Measurements from ENCODE around the gene NCF2.
A peak's percentile ranks its signal among the peaks of the same experiment; 100 is the strongest.

NCF2 gene

GRCh38 chr1:183582021-183582713 lies 8.1 kb downstream of the NCF2 start:
- DNase-seq: no peak

- DNase-seq: peak; percentile 25
These were observed 10.0 kb downstream of the NCF2 start for GRCh38 chr1:183580281-183580682.

- DNase-seq: no peak
These were observed 11.4 kb downstream of the NCF2 start for GRCh38 chr1:183578856-183579255.

GRCh38 chr1:183577897-183578465 lies 12.3 kb downstream of the NCF2 start:
- DNase-seq: no peak

- no peak for DNase-seq
These were observed 13.7 kb downstream of the NCF2 start for GRCh38 chr1:183576537-183576936.

GRCh38 chr1:183575606-183576005 lies 14.7 kb downstream of the NCF2 start:
- DNase-seq: no peak

- no peak for DNase-seq
These were observed 17.5 kb downstream of the NCF2 start for GRCh38 chr1:183572721-183573120.

GRCh38 chr1:183571678-183572268 lies 18.5 kb downstream of the NCF2 start:
- DNase-seq: no peak

GRCh38 chr1:183570451-183570850 lies 19.8 kb downstream of the NCF2 start:
- DNase-seq: no peak

GRCh38 chr1:183569801-183570200 lies 20.5 kb downstream of the NCF2 start:
- no peak for DNase-seq

- no peak for DNase-seq
These were observed 21.1 kb downstream of the NCF2 start for GRCh38 chr1:183569141-183569540.

GRCh38 chr1:183568176-183569021 lies 21.9 kb downstream of the NCF2 start:
- no peak for DNase-seq

GRCh38 chr1:183567584-183567983 lies 22.7 kb downstream of the NCF2 start:
- DNase-seq: no peak

GRCh38 chr1:183566026-183566425 lies 24.2 kb downstream of the NCF2 start:
- DNase-seq: no peak

- no peak for DNase-seq
These were observed 25.0 kb downstream of the NCF2 start for GRCh38 chr1:183565261-183565660.

- no peak for DNase-seq
These were observed 27.6 kb downstream of the NCF2 start for GRCh38 chr1:183562701-183563100.

- DNase-seq: no peak
These were observed 31.2 kb downstream of the NCF2 start for GRCh38 chr1:183559061-183559460.

GRCh38 chr1:183554577-183554976 lies 35.7 kb downstream of the NCF2 start:
- DNase-seq: no peak

- DNase-seq: no peak
These were observed 36.5 kb downstream of the NCF2 start for GRCh38 chr1:183553764-183554163.

- no peak for DNase-seq
These were observed 36.9 kb downstream of the NCF2 start for GRCh38 chr1:183553331-183553730.

- DNase-seq: no peak
These were observed 37.4 kb downstream of the NCF2 start for GRCh38 chr1:183552891-183553290.

GRCh38 chr1:183552441-183552840 lies 37.8 kb downstream of the NCF2 start:
- DNase-seq: no peak

- DNase-seq: no peak
These were observed 38.3 kb downstream of the NCF2 start for GRCh38 chr1:183551924-183552323.

- DNase-seq: peak; percentile 43
These were observed 39.3 kb downstream of the NCF2 start for GRCh38 chr1:183550915-183551314.
